Fibroblast of lung (primary cell): ENCODE measurements around the gene CENPB.

ENCODE experiments used
- EZH2 ChIP-seq: IDR thresholded peaks from 2 replicates; pipeline ENCODE4 v1.5.1; 2012; ENCODE audit warnings: low read length, control low read depth, mild to moderate bottlenecking; ENCODE audit errors: missing control alignments
- TF ChIP-seq, protein P1 (sequence below), 2 donors: IDR thresholded peaks in 1 of 2; conservative IDR thresholded peaks in 1 of 2; 1 replicate in 1 of 2; 2 replicates in 1 of 2; pipeline ENCODE4 v1.5.1; 2011 to 2012; ENCODE audit warnings: low read length in 2 of 2, control low read depth in 1 of 2, inconsistent platforms in 1 of 2, low read depth in 1 of 2, mild to moderate bottlenecking in 1 of 2

DNA sequence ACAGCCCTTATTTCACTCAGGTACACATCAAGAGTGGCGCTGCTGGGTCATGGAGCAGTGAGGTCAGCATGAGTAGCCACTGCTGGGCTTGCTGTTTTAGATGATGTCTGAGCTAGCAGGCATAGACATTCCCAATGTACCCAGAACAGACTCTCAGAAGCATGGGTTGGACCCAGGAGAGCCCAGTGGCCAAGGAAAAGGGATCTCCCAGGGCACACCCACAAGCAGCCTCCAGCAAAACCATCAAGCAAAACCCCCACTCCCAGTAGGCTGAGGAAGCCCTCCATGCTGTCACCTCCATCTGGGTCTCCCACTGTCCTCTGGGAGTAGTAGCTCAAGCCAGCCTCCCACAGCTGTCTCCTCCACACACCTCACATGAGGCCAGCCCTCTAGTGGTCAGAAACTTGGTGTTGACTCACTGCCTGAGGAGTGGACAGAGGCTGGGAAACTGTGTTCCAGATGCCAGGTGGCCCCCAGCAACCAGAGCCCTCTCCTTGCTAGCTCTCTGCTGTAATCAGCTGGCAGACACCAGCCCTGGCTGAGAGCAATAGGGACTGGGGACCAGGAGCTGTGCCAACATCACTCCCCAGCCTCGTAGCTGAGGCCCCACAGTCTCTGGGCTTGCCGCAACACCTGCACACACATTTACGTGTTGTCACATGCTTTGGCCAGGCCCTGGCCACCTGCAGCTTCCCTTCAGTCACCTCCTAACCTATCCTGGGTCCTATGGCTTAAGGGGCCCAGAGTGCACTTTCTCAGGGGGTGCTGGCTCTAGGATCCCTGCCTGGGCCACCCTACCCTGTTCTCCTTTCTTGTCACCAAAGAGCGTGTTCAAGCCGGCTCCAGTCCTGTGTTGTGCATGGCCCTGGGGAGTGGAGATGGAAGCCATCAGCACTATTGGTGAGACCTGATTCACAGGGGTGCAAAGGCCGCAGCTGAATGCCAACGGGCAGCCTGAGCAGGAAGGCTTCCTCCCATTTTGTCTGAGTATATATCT is 31.9 kb upstream of the CENPB start:
- TF ChIP-seq, protein P1, sequence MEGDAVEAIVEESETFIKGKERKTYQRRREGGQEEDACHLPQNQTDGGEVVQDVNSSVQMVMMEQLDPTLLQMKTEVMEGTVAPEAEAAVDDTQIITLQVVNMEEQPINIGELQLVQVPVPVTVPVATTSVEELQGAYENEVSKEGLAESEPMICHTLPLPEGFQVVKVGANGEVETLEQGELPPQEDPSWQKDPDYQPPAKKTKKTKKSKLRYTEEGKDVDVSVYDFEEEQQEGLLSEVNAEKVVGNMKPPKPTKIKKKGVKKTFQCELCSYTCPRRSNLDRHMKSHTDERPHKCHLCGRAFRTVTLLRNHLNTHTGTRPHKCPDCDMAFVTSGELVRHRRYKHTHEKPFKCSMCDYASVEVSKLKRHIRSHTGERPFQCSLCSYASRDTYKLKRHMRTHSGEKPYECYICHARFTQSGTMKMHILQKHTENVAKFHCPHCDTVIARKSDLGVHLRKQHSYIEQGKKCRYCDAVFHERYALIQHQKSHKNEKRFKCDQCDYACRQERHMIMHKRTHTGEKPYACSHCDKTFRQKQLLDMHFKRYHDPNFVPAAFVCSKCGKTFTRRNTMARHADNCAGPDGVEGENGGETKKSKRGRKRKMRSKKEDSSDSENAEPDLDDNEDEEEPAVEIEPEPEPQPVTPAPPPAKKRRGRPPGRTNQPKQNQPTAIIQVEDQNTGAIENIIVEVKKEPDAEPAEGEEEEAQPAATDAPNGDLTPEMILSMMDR (conservative IDR thresholded peaks at IDR 0.05 in 1 of 2, IDR thresholded peaks at IDR 0.05 in 1 of 2; ENCODE audit: low read depth in 1 of 2, low read length in 2 of 2), result peak; percentile 67 to 81
- TF ChIP-seq EZH2, result no peak
